H1 (cell line): ENCODE measurements around the gene PXDC1. TPM values are rescaled to one million over a fixed set of nuclear protein-coding genes. Genes with fewer than 3 reads are reported as not detected.

Source experiments
- CTCF ChIA-PET: fragments of 300-600 bp; sonication (Branson Sonifier 250); formaldehyde crosslinking; loops from one replicate; lab custom pipeline; 2021; ENCODE audit not compliant: partially characterized antibody; lab: Charles Lee
- POLR2A ChIA-PET: fragments of 300-600 bp; sonication (Branson Sonifier 250); formaldehyde crosslinking; loops from one replicate; lab custom pipeline; 2021; ENCODE audit warnings: inconsistent platforms; ENCODE audit not compliant: partially characterized antibody; lab: Charles Lee
- DNase-seq, 2 experiments: peaks; one replicate each; pipeline versions ENCODE4 v3.0.0 to v3.0.0-alpha.2; 2010 to 2022; ENCODE audit warnings: low spot score in 2 of 2, low read depth in 1 of 2, mixed read lengths in 1 of 2
- FAIRE-seq: peaks from 2 replicates; lab custom pipeline; 2011; peaks lifted over from hg19 to GRCh38; lab: Jason Lieb, UNC
- H2AFZ ChIP-seq: 2 replicates; pipeline ENCODE4 v1.8.1; 2012; ENCODE audit warnings: low read length, inconsistent platforms
- H2AK5ac ChIP-seq: 2 replicates; pipeline ENCODE4 v1.6.1; 2013; ENCODE audit warnings: low read depth, low read length
- H2BK120ac ChIP-seq: replicated peaks from 2 replicates; pipeline ENCODE3; 2013; ENCODE audit warnings: low read depth, low read length, inconsistent platforms
- H2BK12ac ChIP-seq: 2 replicates; pipeline ENCODE4 v1.6.1; 2013; ENCODE audit warnings: low read depth, low read length
- H2BK15ac ChIP-seq: 2 replicates; pipeline ENCODE4 v1.6.1; 2013; ENCODE audit warnings: low read length
- H2BK20ac ChIP-seq: 2 replicates; pipeline ENCODE4 v1.6.1; 2013; ENCODE audit warnings: low read length
- H2BK5ac ChIP-seq: 2 replicates; pipeline ENCODE4 v1.6.1; 2013; ENCODE audit warnings: low read depth, low read length
- H3K14ac ChIP-seq: 2 replicates; pipeline ENCODE4 v1.6.1; 2013; ENCODE audit warnings: inconsistent platforms; ENCODE audit not compliant: insufficient read length
- H3K18ac ChIP-seq: 2 replicates; pipeline ENCODE4 v1.6.1; 2013; ENCODE audit warnings: low read length; ENCODE audit errors: extremely low read depth
- H3K23ac ChIP-seq: 2 replicates; pipeline ENCODE4 v1.6.1; 2013; ENCODE audit warnings: inconsistent platforms; ENCODE audit not compliant: insufficient read length
- H3K23me2 ChIP-seq: 2 replicates; pipeline ENCODE4 v1.6.1; 2013; ENCODE audit warnings: low read depth, low read length
- H3K27ac ChIP-seq: 2 replicates; pipeline ENCODE4 v1.6.1; 2011; ENCODE audit warnings: low read depth, low read length, inconsistent platforms
- H3K27me3 ChIP-seq, 4 experiments: replicated peaks in 1 of 4; 1 replicate in 1 of 4; 2 replicates in 3 of 4; pipeline versions ENCODE4 v1.6.1 to v1.8.1; 2011 to 2013; ENCODE audit warnings: low read length in 3 of 4, mild to moderate bottlenecking in 3 of 4, inconsistent platforms in 2 of 4, mixed read lengths in 2 of 4, moderate library complexity in 1 of 4; ENCODE audit not compliant: control insufficient read depth in 3 of 4, insufficient read depth in 3 of 4; ENCODE audit errors: extremely low read depth in 1 of 4
- H3K36me3 ChIP-seq, 4 experiments: 2 replicates each; pipeline versions ENCODE4 v1.6.1 to v1.8.1; 2011 to 2013; ENCODE audit warnings: mild to moderate bottlenecking in 4 of 4, low read length in 3 of 4, moderate library complexity in 2 of 4, control low read depth in 1 of 4, inconsistent platforms in 1 of 4; ENCODE audit not compliant: insufficient read depth in 4 of 4, control insufficient read depth in 2 of 4
- H3K4ac ChIP-seq: replicated peaks from 2 replicates; pipeline ENCODE3; 2013; ENCODE audit warnings: low read length, low read depth, mixed read lengths, inconsistent platforms; ENCODE audit not compliant: insufficient read length
- H3K4me1 ChIP-seq, 4 experiments: replicated peaks in 1 of 4; 1 replicate in 1 of 4; 2 replicates in 3 of 4; pipeline versions ENCODE4 v1.6.1 to v1.8.1; 2011 to 2013; ENCODE audit warnings: low read length in 3 of 4, inconsistent platforms in 2 of 4, mixed read lengths in 1 of 4; ENCODE audit not compliant: insufficient read depth in 4 of 4, control insufficient read depth in 3 of 4
- H3K4me2 ChIP-seq, 2 experiments: 2 replicates each; pipeline versions ENCODE4 v1.6.1 to v1.8.1; 2011 to 2013; ENCODE audit warnings: low read depth in 2 of 2, low read length in 2 of 2, control low read depth in 1 of 2, inconsistent platforms in 1 of 2, mild to moderate bottlenecking in 1 of 2; ENCODE audit not compliant: insufficient read depth in 1 of 2
- H3K4me3 ChIP-seq, 4 experiments: fragments of 200-600, 300-600 bp in 1 of 4; sonication (generic), shearing (Covaris generic), sonication (Bioruptor Twin) in 1 of 4; 2 replicates each; pipeline versions ENCODE4 v1.5.1 to v1.8.1; 2011 to 2016; ENCODE audit warnings: low read length in 4 of 4, low read depth in 3 of 4, control low read depth in 2 of 4, inconsistent platforms in 2 of 4, mild to moderate bottlenecking in 2 of 4, mixed read lengths in 1 of 4, moderate library complexity in 1 of 4; ENCODE audit not compliant: insufficient read depth in 2 of 4; ENCODE audit errors: extremely low read depth in 1 of 4
- H3K56ac ChIP-seq: replicated peaks from 2 replicates; pipeline ENCODE3; 2013; ENCODE audit warnings: low read depth, mild to moderate bottlenecking, mixed read lengths, low read length, inconsistent platforms; ENCODE audit not compliant: insufficient read length
- H3K79me1 ChIP-seq: 2 replicates; pipeline ENCODE4 v1.6.1; 2013; ENCODE audit warnings: low read depth, low read length, control low read depth
- H3K79me2 ChIP-seq, 2 experiments: 2 replicates each; pipeline versions ENCODE4 v1.6.1 to v1.8.1; 2012 to 2013; ENCODE audit warnings: low read length in 2 of 2, mild to moderate bottlenecking in 2 of 2, inconsistent platforms in 1 of 2; ENCODE audit not compliant: insufficient read depth in 2 of 2, control insufficient read depth in 1 of 2
- H3K9ac ChIP-seq, 4 experiments: replicated peaks in 1 of 4; 1 replicate in 1 of 4; 2 replicates in 3 of 4; pipeline versions ENCODE4 v1.6.1 to v1.8.1; 2011 to 2013; ENCODE audit warnings: low read depth in 3 of 4, low read length in 3 of 4, control low read depth in 2 of 4, mild to moderate bottlenecking in 2 of 4, moderate library complexity in 2 of 4, inconsistent platforms in 1 of 4; ENCODE audit errors: extremely low read depth in 1 of 4
- H3K9me3 ChIP-seq, 2 experiments: 2 replicates each; pipeline versions ENCODE4 v1.6.1 to v1.8.1; 2012 to 2013; ENCODE audit warnings: mild to moderate bottlenecking in 2 of 2, moderate library complexity in 2 of 2, control low read depth in 1 of 2, inconsistent platforms in 1 of 2, low read depth in 1 of 2, low read length in 1 of 2, mixed read lengths in 1 of 2; ENCODE audit not compliant: insufficient read depth in 2 of 2
- H4K20me1 ChIP-seq, 2 experiments: replicated peaks in 1 of 2; 2 replicates each; pipeline versions ENCODE3 to v1.8.1; 2011 to 2013; ENCODE audit warnings: inconsistent platforms in 2 of 2, low read length in 2 of 2, mild to moderate bottlenecking in 1 of 2; ENCODE audit not compliant: insufficient read depth in 2 of 2, control insufficient read depth in 1 of 2
- H4K5ac ChIP-seq: 2 replicates; pipeline ENCODE4 v1.6.1; 2013; ENCODE audit warnings: low read length, low read depth, mixed read lengths, inconsistent platforms; ENCODE audit not compliant: insufficient read length
- H4K8ac ChIP-seq: 2 replicates; pipeline ENCODE4 v1.8.0; 2013; ENCODE audit warnings: mild to moderate bottlenecking, moderate library complexity, low read length, inconsistent platforms; ENCODE audit not compliant: insufficient read depth; ENCODE audit errors: extremely low read depth
- H4K91ac ChIP-seq: replicated peaks from 2 replicates; pipeline ENCODE3; 2013; ENCODE audit warnings: low read length, mixed read lengths, inconsistent platforms; ENCODE audit not compliant: insufficient read length
- RAD21 ChIP-seq, 2 experiments: IDR thresholded peaks in 1 of 2; conservative IDR thresholded peaks in 1 of 2; 2 replicates each; pipeline ENCODE4 v1.6.1; 2011; ENCODE audit warnings: low read depth in 2 of 2, low read length in 2 of 2, improper control_type of control experiment in 1 of 2, inconsistent platforms in 1 of 2, mild to moderate bottlenecking in 1 of 2, moderate library complexity in 1 of 2
- WGBS, 2 experiments: shearing (Covaris generic) in 1 of 2; methylation state at CpG; one replicate each; pipeline versions ENCODE4 v1.1.6 to v1.1.7; 2013 to 2015; ENCODE audit warnings: low lambda C conversion rate in 2 of 2, mixed read lengths in 2 of 2, inconsistent platforms in 1 of 2, low coverage in 1 of 2, missing lambda C conversion rate in 1 of 2; ENCODE audit not compliant: insufficient replicate concordance in 2 of 2, insufficient coverage in 1 of 2, insufficient read length in 1 of 2; ENCODE audit errors: extremely low coverage in 1 of 2, missing lambda C conversion rate in 1 of 2; 5-methylcytosine and 5-hydroxymethylcytosine counted together
- polyA plus RNA-seq, 7 experiments: library from polyadenylated mRNA; depleted of rRNA in 3 of 7; stranded (reverse) in 5 of 7; unstranded in 2 of 7; fragments of >200 nt in 5 of 7; fragments of 200-250 nt in 2 of 7; gene quantifications; 1 replicate in 5 of 7; 2 replicates in 1 of 7; 4 replicates in 1 of 7; pipeline versions ENCODE4 v1.2.1 to v1.2.3, GENCODE V29; 2011 to 2013; ENCODE audit warnings: missing spikeins in 2 of 7, mixed read lengths in 2 of 7
- total RNA-seq: library from RNA; stranded (reverse); fragmentation: NEBNext Ultra II Directional; extraction: Animal tissue kit (Norgen Biotek cat#: 25700); gene quantifications from 2 replicates; pipeline ENCODE4 v1.2.1, GENCODE V29; 2021

The PXDC1 gene
- total and polyA plus RNA-seq, 2 of the 8 experiments (the other 6 are each of a cell fraction or from before 2014, with no cell fraction given), result 1.7 to 2.0 TPM

GRCh38 chr6:3765415-3765814, 13.9 kb upstream of the PXDC1 start:
- Histone ChIP-seq H3K79me1 (no peaks in the 10 kb centered on the region), H3K79me2 (no peaks in the 10 kb centered on the region), H2AFZ (no peak overlapping the region), H2BK12ac (no peak overlapping the region), H3K4me1 (peaks cover 0 to 7% (median 4%) of the 10 kb centered on the region in 4 experiments; a peak in 4 of 7 replicates), H4K91ac (no peak overlapping the region), H3K23ac (no peak overlapping the region), H4K8ac (no peak overlapping the region), H2BK120ac (no peak overlapping the region), H3K14ac (no peak overlapping the region), H2AK5ac (no peak overlapping the region), H4K5ac (no peak overlapping the region), H2BK20ac (no peak overlapping the region), H3K9ac (no peak overlapping the region), H3K56ac (no peak overlapping the region), H4K20me1 (no peaks in the 10 kb centered on the region), H3K23me2 (no peaks in the 10 kb centered on the region; the same call in 1 of the 2 replicates), H3K36me3 (no peaks in the 10 kb centered on the region), H3K18ac (no peak overlapping the region), H2BK5ac (no peak overlapping the region), H2BK15ac (no peak overlapping the region), H3K27me3 (no peaks in the 10 kb centered on the region), H3K4me2 (no peak overlapping the region), H3K4me3 (no peak overlapping the region), H3K27ac (no peak overlapping the region), H3K4ac (no peak overlapping the region), H3K9me3 (no peaks in the 10 kb centered on the region)
- ChIA-PET CTCF (interaction anchor here (1.1 kb wide), 2 partner anchors 10 to 19 kb away, joined by 3 to 5 read pairs; no protein-coding TSS in a partner anchor), POLR2A (no interaction called here)
- no peak for TF ChIP-seq RAD21 (IDR thresholded peaks at IDR 0.05 in 1 of 2, conservative IDR thresholded peaks at IDR 0.05 in 1 of 2; ENCODE audit: low read depth in 2 of 2, low read length in 2 of 2)
- no peak for FAIRE-seq
- WGBS, 2 experiments, result 87% methylated on average over 6 of the region's 6 CpGs; no CpG with 5 or more reads in 1 of the 2 experiments
- no peak for DNase-seq
